Loucy (cell line): ENCODE data around the gene ACP6.

Source experiments
- H2AFZ ChIP-seq: fragments of 200-600 bp; sonication (generic); 2 replicates; pipeline ENCODE4 v1.6.0; 2016; ENCODE audit warnings: antibody characterized with exemption, mild to moderate bottlenecking, low read length, moderate library complexity
- H3F3A ChIP-seq: fragments of 200-600 bp; 2 replicates; pipeline ENCODE4 v1.6.0; 2016; ENCODE audit warnings: antibody characterized with exemption, low read depth, mild to moderate bottlenecking
- H3K27me3 ChIP-seq: fragments of 200-600 bp; sonication (generic); 2 replicates; pipeline ENCODE4 v1.6.1; 2014; ENCODE audit warnings: low read length, mild to moderate bottlenecking; ENCODE audit not compliant: insufficient read depth, poor library complexity, severe bottlenecking
- H3K36me3 ChIP-seq: fragments of 200-600 bp; sonication (generic); 2 replicates; pipeline ENCODE4 v1.6.1; 2016; ENCODE audit warnings: low read length; ENCODE audit not compliant: insufficient read depth
- H3K4me1 ChIP-seq: fragments of 200-600 bp; sonication (generic); 2 replicates; pipeline ENCODE4 v1.5.1; 2014; ENCODE audit warnings: low read length, mild to moderate bottlenecking; ENCODE audit not compliant: insufficient read depth, poor library complexity, severe bottlenecking
- H3K4me2 ChIP-seq: fragments of 200-600 bp; sonication (generic); 2 replicates; pipeline ENCODE4 v1.6.0; 2014; ENCODE audit warnings: antibody characterized with exemption, low read length, low read depth, mild to moderate bottlenecking; ENCODE audit not compliant: poor library complexity, severe bottlenecking
- H3K4me3 ChIP-seq: fragments of 200-600 bp; sonication (generic); 2 replicates; pipeline ENCODE4 v1.5.1; 2014; ENCODE audit warnings: low read length, mild to moderate bottlenecking, mixed read lengths; ENCODE audit not compliant: poor library complexity, severe bottlenecking
- H3K79me2 ChIP-seq: fragments of 200-600 bp; sonication (generic); 2 replicates; pipeline ENCODE4 v1.6.1; 2014; ENCODE audit warnings: low read length; ENCODE audit not compliant: insufficient read depth
- H3K9ac ChIP-seq: fragments of 200-600 bp; sonication (generic); 2 replicates; pipeline ENCODE4 v1.6.0; 2014; ENCODE audit warnings: mild to moderate bottlenecking, low read depth, low read length, moderate library complexity; ENCODE audit not compliant: poor library complexity, severe bottlenecking
- H3K9me2 ChIP-seq: fragments of 200-600 bp; sonication (generic); replicated peaks from 2 replicates; pipeline ENCODE4 v1.6.1; 2016; ENCODE audit warnings: low read depth, low read length, mixed read lengths
- H3K9me3 ChIP-seq: fragments of 200-600 bp; sonication (generic); 2 replicates; pipeline ENCODE4 v1.6.1; 2014; ENCODE audit warnings: mild to moderate bottlenecking, antibody characterized with exemption, low read length, low read depth; ENCODE audit not compliant: insufficient read depth
- H4K20me1 ChIP-seq: fragments of 200-600 bp; sonication (generic); 2 replicates; pipeline ENCODE4 v1.6.0; 2014; ENCODE audit warnings: antibody characterized with exemption, low read length, mild to moderate bottlenecking; ENCODE audit not compliant: insufficient read depth, poor library complexity, severe bottlenecking
- CTCF ChIP-seq: fragments of 200-600 bp; sonication (generic); conservative IDR thresholded peaks from 2 replicates; pipeline ENCODE4 v1.5.1; 2014; ENCODE audit warnings: mild to moderate bottlenecking, antibody characterized with exemption, low read length
- EZH2phosphoT487 ChIP-seq: fragments of 200-600 bp; IDR thresholded peaks from 2 replicates; pipeline ENCODE4 v1.6.1; 2018; ENCODE audit warnings: antibody characterized with exemption, mild to moderate bottlenecking, moderate library complexity, borderline replicate concordance

The ACP6 gene

GRCh38 chr1:147624529-147624928 lies 45.8 kb downstream of the ACP6 start:
- Histone ChIP-seq H3K4me2 (no peak overlapping the region), H3K27me3 (no peaks in the 10 kb centered on the region), H3K9me3 (no peaks in the 10 kb centered on the region), H3K36me3 (peaks cover 36% of the 10 kb centered on the region; the same call in 1 of the 2 replicates), H2AFZ (no peak overlapping the region), H3K9ac (no peak overlapping the region), H3K9me2 (no peaks in the 10 kb centered on the region), H3K79me2 (no peaks in the 10 kb centered on the region), H3F3A (no peaks in the 10 kb centered on the region), H3K4me3 (no peak overlapping the region), H3K4me1 (no peaks in the 10 kb centered on the region), H4K20me1 (no peaks in the 10 kb centered on the region)
- TF ChIP-seq EZH2phosphoT487 = no peak
- no peak for TF ChIP-seq CTCF

GRCh38 chr1:147624011-147624410 lies 46.3 kb downstream of the ACP6 start:
- no peaks in the 10 kb centered on the region for H3K9me2 ChIP-seq
- no peak overlapping the region for H3K9ac ChIP-seq
- no peak overlapping the region for H3K4me3 ChIP-seq
- no peaks in the 10 kb centered on the region for H3F3A ChIP-seq
- H3K27me3 ChIP-seq = no peaks in the 10 kb centered on the region
- peaks cover 3% of the 10 kb centered on the region for H3K4me1 ChIP-seq
- H3K4me2 ChIP-seq = no peak overlapping the region
- TF ChIP-seq EZH2phosphoT487 (no peak), CTCF (no peak)
- no peaks in the 10 kb centered on the region for H4K20me1 ChIP-seq
- no peak overlapping the region for H2AFZ ChIP-seq
- H3K9me3 ChIP-seq = no peaks in the 10 kb centered on the region
- H3K36me3 ChIP-seq = peaks cover 41% of the 10 kb centered on the region; the same call in 1 of the 2 replicates
- H3K79me2 ChIP-seq = no peaks in the 10 kb centered on the region

- Histone ChIP-seq H3K79me2 (no peaks in the 10 kb centered on the region), H3K9me3 (no peaks in the 10 kb centered on the region), H3F3A (peaks cover 4% of the 10 kb centered on the region; the same call in 1 of the 2 replicates), H3K4me3 (no peak overlapping the region), H3K4me1 (peaks cover 15% of the 10 kb centered on the region), H4K20me1 (no peaks in the 10 kb centered on the region), H3K36me3 (peaks cover 46% of the 10 kb centered on the region; the same call in 1 of the 2 replicates), H3K4me2 (no peak overlapping the region), H3K27me3 (no peaks in the 10 kb centered on the region), H2AFZ (no peak overlapping the region), H3K9ac (no peak overlapping the region), H3K9me2 (no peaks in the 10 kb centered on the region)
- TF ChIP-seq EZH2phosphoT487 (no peak), CTCF (no peak)
Observed at GRCh38 chr1:147622731-147623130, 47.6 kb downstream of the ACP6 start.
